GM12872 (cell line): ENCODE results near the gene PATJ.

Source experiments
- TF ChIP-seq, protein P1 (sequence below): IDR thresholded peaks from 3 replicates; pipeline ENCODE4 v1.5.1; 2011; ENCODE audit warnings: low read depth, mild to moderate bottlenecking, low read length, moderate library complexity; ENCODE audit not compliant: insufficient read depth

PATJ gene

DNA sequence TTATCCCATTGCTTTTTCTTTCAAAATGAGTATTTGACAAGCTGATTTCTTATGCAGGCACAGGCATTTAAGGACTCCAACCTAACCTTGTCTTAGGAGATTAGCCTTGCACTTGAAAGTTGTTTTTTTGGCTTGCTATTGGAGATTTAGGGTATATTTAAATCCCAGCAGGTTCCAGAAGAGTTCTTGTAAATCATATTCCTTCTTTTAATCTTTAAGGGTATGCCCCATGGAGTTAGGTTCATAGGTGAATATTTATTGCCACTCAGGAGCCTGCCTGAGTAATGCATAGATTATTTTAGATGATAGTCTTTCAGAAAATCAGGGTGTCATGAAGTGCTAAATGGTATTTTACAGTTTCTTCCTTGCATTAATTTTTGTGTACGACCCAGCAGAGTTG is 146.5 kb downstream of the PATJ start:
- TF ChIP-seq, protein P1, sequence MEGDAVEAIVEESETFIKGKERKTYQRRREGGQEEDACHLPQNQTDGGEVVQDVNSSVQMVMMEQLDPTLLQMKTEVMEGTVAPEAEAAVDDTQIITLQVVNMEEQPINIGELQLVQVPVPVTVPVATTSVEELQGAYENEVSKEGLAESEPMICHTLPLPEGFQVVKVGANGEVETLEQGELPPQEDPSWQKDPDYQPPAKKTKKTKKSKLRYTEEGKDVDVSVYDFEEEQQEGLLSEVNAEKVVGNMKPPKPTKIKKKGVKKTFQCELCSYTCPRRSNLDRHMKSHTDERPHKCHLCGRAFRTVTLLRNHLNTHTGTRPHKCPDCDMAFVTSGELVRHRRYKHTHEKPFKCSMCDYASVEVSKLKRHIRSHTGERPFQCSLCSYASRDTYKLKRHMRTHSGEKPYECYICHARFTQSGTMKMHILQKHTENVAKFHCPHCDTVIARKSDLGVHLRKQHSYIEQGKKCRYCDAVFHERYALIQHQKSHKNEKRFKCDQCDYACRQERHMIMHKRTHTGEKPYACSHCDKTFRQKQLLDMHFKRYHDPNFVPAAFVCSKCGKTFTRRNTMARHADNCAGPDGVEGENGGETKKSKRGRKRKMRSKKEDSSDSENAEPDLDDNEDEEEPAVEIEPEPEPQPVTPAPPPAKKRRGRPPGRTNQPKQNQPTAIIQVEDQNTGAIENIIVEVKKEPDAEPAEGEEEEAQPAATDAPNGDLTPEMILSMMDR, result no peak

GRCh38 chr1:61892977-61893376 is 150.7 kb downstream of the PATJ start:
- TF ChIP-seq, protein P1, result no peak

- TF ChIP-seq, protein P1, result no peak
These were observed 152.9 kb downstream of the PATJ start for GRCh38 chr1:61895175-61895574.

GRCh38 chr1:61898658-61899057 is 156.4 kb downstream of the PATJ start:
- TF ChIP-seq, protein P1, result no peak

DNA sequence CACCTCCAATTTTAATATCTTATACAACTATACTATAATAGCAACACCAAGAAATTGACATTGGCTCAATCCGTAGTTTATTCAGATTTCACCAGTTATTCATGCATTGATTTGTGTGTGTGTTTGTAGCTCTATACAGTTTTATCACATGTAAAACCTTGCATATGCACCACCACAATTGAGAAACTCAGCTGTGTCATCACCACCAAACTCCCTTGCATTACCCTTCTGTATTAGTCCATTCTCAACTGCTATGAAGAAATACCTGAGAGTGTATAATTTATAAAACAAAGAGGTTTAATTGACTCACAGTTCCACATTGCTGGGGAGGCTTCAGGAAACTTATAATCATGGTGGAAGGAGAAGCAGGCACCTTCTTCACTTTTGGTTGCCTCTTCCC is 162.1 kb downstream of the PATJ start:
- TF ChIP-seq, protein P1, result no peak

DNA sequence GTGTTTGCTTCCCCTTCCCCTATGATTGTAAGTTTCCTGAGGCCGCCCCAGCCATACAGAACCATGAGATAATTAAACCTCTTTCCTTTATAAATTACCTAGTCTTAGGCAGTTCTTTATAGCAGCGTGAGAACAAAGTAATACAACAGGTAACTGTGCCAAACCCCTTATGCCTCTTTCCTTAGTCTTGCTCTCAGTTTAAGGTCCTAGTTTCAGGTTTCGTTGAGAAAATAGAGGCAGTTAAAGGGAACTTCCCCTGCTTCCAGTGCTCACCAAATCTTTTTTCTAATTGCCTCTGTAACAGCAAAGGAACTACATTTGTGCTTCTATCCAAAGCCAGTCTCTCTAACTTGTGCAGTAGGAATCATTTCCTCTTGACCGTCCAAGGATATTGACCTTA is 164.8 kb downstream of the PATJ start:
- TF ChIP-seq, protein P1, result no peak

- TF ChIP-seq, protein P1, result no peak
These were observed 167.8 kb downstream of the PATJ start for GRCh38 chr1:61910035-61910434.
